K562 (cell line): ENCODE data around the gene SHROOM3. TPM values are rescaled to one million over a fixed set of nuclear protein-coding genes. Genes with fewer than 3 reads are reported as not detected.

Experiments used
- ATAC-seq: fragments of 200-7000 bp; cut with Tn5 transposase; 3 replicates; pipeline ENCODE4 v1.9.1; 2020; ENCODE audit warnings: moderate library complexity
- BruUV-seq: library from RNA; stranded (reverse); fragments of 400-500 nt; replicated peaks from 2 replicates; lab custom pipeline; 2021; lab: Mats Ljungman, UMichigan
- CTCF ChIA-PET: fragments of 300-600 bp; formaldehyde crosslinking; extraction: SDS; loops from one replicate; lab custom pipeline; 2021; ENCODE audit warnings: low intra/inter-chr PET ratio; lab: Yijun Ruan, JAX
- POLR2A ChIA-PET: fragments of 300-600, 350-650 bp; sonication (Branson Sonifier 250); formaldehyde crosslinking; extraction: SDS; loops from one replicate; lab custom pipeline; 2021; ENCODE audit warnings: antibody characterized with exemption, inconsistent platforms; lab: Yijun Ruan, JAX
- DNase-seq, 4 experiments: peaks; one replicate each; pipeline versions ENCODE4 v3.0.0 to v3.0.0-alpha.2; 2011 to 2018; ENCODE audit warnings: low spot score in 3 of 4, mixed read lengths in 3 of 4; ENCODE audit errors: extremely low read depth in 1 of 4
- FAIRE-seq: peaks from 2 replicates; lab custom pipeline; 2011; peaks lifted over from hg19 to GRCh38; lab: Jason Lieb, UNC
- H2AFZ ChIP-seq: 2 replicates; pipeline ENCODE4 v1.6.0; 2011; ENCODE audit warnings: low read depth, low read length, control low read depth, inconsistent platforms
- H3K27ac ChIP-seq: fragments of 200-600 bp; 3 replicates; pipeline ENCODE4 v1.8.0; 2011; ENCODE audit warnings: low read depth, mild to moderate bottlenecking, control low read depth, inconsistent platforms, low read length, moderate library complexity, mixed read lengths; ENCODE audit errors: extremely low read depth
- H3K27me3 ChIP-seq, 2 experiments: fragments of 300-600 bp in 1 of 2; 2 replicates in 1 of 2; 3 replicates in 1 of 2; pipeline versions ENCODE4 v1.6.0 to v1.8.0; 2011; ENCODE audit warnings: inconsistent platforms in 2 of 2, low read length in 2 of 2, mild to moderate bottlenecking in 1 of 2, mixed read lengths in 1 of 2, moderate library complexity in 1 of 2; ENCODE audit not compliant: control insufficient read depth in 2 of 2, insufficient read depth in 2 of 2
- H3K36me3 ChIP-seq: fragments of 300-600 bp; 3 replicates; pipeline ENCODE4 v1.8.0; 2011; ENCODE audit warnings: mild to moderate bottlenecking, low read length, inconsistent platforms; ENCODE audit not compliant: control insufficient read depth, insufficient read depth
- H3K4me1 ChIP-seq, 2 experiments: fragments of 200-600 bp in 1 of 2; replicated peaks in 1 of 2; 2 replicates in 1 of 2; 3 replicates in 1 of 2; pipeline versions ENCODE4 v1.5.1 to v1.8.0; 2011; ENCODE audit warnings: inconsistent platforms in 2 of 2, low read length in 2 of 2, mild to moderate bottlenecking in 1 of 2, mixed read lengths in 1 of 2, moderate library complexity in 1 of 2; ENCODE audit not compliant: control insufficient read depth in 2 of 2, insufficient read depth in 2 of 2
- H3K4me2 ChIP-seq: 2 replicates; pipeline ENCODE4 v1.6.1; 2011; ENCODE audit warnings: low read length, control low read depth, inconsistent platforms, mixed read lengths; ENCODE audit not compliant: insufficient read depth
- H3K4me3 ChIP-seq: fragments of 200-600 bp; sonication (generic), shearing (Covaris generic); 2 replicates; pipeline ENCODE4 v1.5.1; 2016; ENCODE audit warnings: control low read depth, inconsistent platforms
- H3K79me2 ChIP-seq: fragments of 200-600 bp; 3 replicates; pipeline ENCODE4 v1.8.0; 2011; ENCODE audit warnings: low read length, inconsistent platforms; ENCODE audit not compliant: control insufficient read depth, insufficient read depth
- H3K9ac ChIP-seq, 2 experiments: 2 replicates each; pipeline versions ENCODE4 v1.6.0 to v1.6.1; 2011; ENCODE audit warnings: low read depth in 2 of 2, low read length in 2 of 2, control low read depth in 1 of 2, inconsistent platforms in 1 of 2, mild to moderate bottlenecking in 1 of 2, mixed read lengths in 1 of 2; ENCODE audit not compliant: insufficient read depth in 1 of 2
- H3K9me1 ChIP-seq: one replicate; pipeline ENCODE4 v1.6.0; 2011; ENCODE audit warnings: inconsistent platforms, mild to moderate bottlenecking, low read length, moderate library complexity; ENCODE audit not compliant: control insufficient read depth, insufficient read depth
- H3K9me3 ChIP-seq: replicated peaks from 2 replicates; pipeline ENCODE4 v1.5.1; 2011; ENCODE audit warnings: low read depth, low read length, inconsistent platforms; ENCODE audit not compliant: control insufficient read depth, insufficient read depth
- H4K20me1 ChIP-seq: replicated peaks from 2 replicates; pipeline ENCODE4 v1.6.1; 2011; ENCODE audit warnings: low read length, inconsistent platforms, mixed read lengths; ENCODE audit not compliant: control insufficient read depth, insufficient read depth
- CBFA2T2 ChIP-seq: fragments of 450-650 bp; conservative IDR thresholded peaks from 2 replicates; pipeline ENCODE4 v1.6.1; 2017; ENCODE audit warnings: mild to moderate bottlenecking
- DIDO1 ChIP-seq: fragments of 450-650 bp; IDR thresholded peaks from 2 replicates; pipeline ENCODE4 v1.6.1; 2016; ENCODE audit warnings: low read depth, missing biosample characterization, missing genetic modification characterization
- DMBX1 ChIP-seq: fragments of 250-450 bp; sonication (Bioruptor Pico); IDR thresholded peaks from 2 replicates; pipeline ENCODE4 v1.8.0; 2022; ENCODE audit warnings: inconsistent platforms, mild to moderate bottlenecking, moderate library complexity, borderline replicate concordance
- ERF ChIP-seq: fragments of 450-650 bp; formaldehyde crosslinking; IDR thresholded peaks from 2 replicates; pipeline ENCODE4 v1.4.0; 2020; ENCODE audit warnings: mild to moderate bottlenecking, mixed read lengths
- FOXJ2 ChIP-seq: fragments of 200-800 bp; sonication (Bioruptor generic); IDR thresholded peaks from 2 replicates; pipeline ENCODE4 v1.6.1; 2016; ENCODE audit warnings: missing genetic modification characterization, missing compliant biosample characterization
- ID3 ChIP-seq, 2 experiments: fragments of 250-450 bp in 1 of 2; fragments of 450-650 bp in 1 of 2; sonication (Bioruptor Pico) in 1 of 2; IDR thresholded peaks; 2 replicates each; pipeline versions ENCODE4 v1.6.1 to v1.8.0; 2016 to 2021; ENCODE audit warnings: mild to moderate bottlenecking in 2 of 2, moderate library complexity in 2 of 2, missing compliant biosample characterization in 1 of 2, missing genetic modification characterization in 1 of 2
- LEF1 ChIP-seq: fragments of 450-650 bp; IDR thresholded peaks from 2 replicates; pipeline ENCODE4 v1.6.1; 2016; ENCODE audit warnings: mild to moderate bottlenecking
- MCM5 ChIP-seq: fragments of 450-650 bp; IDR thresholded peaks from 2 replicates; pipeline ENCODE4 v1.6.1; 2016; ENCODE audit warnings: low read depth
- NR4A1 ChIP-seq, 2 experiments: fragments of 250-450 bp in 1 of 2; fragments of 450-650 bp in 1 of 2; sonication (Bioruptor Pico) in 1 of 2; IDR thresholded peaks; 2 replicates each; pipeline versions ENCODE4 v1.4.0 to v1.6.1; 2016 to 2020; ENCODE audit warnings: mild to moderate bottlenecking in 2 of 2, missing compliant biosample characterization in 1 of 2, missing genetic modification characterization in 1 of 2, moderate library complexity in 1 of 2
- SMAD4 ChIP-seq: fragments of 250-450 bp; sonication (Bioruptor Pico); conservative IDR thresholded peaks from 2 replicates; pipeline ENCODE4 v1.8.0; 2021; ENCODE audit warnings: inconsistent platforms, mild to moderate bottlenecking, moderate library complexity
- SP1 ChIP-seq: sonication (generic); formaldehyde crosslinking; IDR thresholded peaks from 2 replicates; pipeline ENCODE4 v1.8.1; 2022; ENCODE audit warnings: mild to moderate bottlenecking, missing genetic modification reagents
- SP2 ChIP-seq: IDR thresholded peaks from 2 replicates; pipeline ENCODE4 v1.6.1; 2011; ENCODE audit warnings: mild to moderate bottlenecking, low read depth, low read length, moderate library complexity; ENCODE audit not compliant: poor library complexity, severe bottlenecking; ENCODE audit errors: extremely low read depth
- SPI1 ChIP-seq: IDR thresholded peaks from 2 replicates; pipeline ENCODE4 v1.6.1; 2011; ENCODE audit warnings: low read depth, low read length, control low read depth, borderline replicate concordance
- ZBTB11 ChIP-seq, 3 experiments: fragments of 200-800 bp in 1 of 3; fragments of 250-450 bp in 1 of 3; fragments of 450-650 bp in 1 of 3; sonication (Bioruptor Pico) in 1 of 3; sonication (Bioruptor generic) in 1 of 3; formaldehyde crosslinking in 1 of 3; IDR thresholded peaks; 2 replicates each; pipeline versions ENCODE4 v1.6.1 to v1.8.0; 2016 to 2022; ENCODE audit warnings: mild to moderate bottlenecking in 2 of 3, missing genetic modification characterization in 2 of 3, missing compliant biosample characterization in 1 of 3, moderate library complexity in 1 of 3
- ZNF551 ChIP-seq: fragments of 250-450 bp; sonication (Bioruptor Pico); IDR thresholded peaks from 2 replicates; pipeline ENCODE4 v1.5.0; 2021; ENCODE audit warnings: mild to moderate bottlenecking, moderate library complexity
- WGBS: fragments of 100-300 bp; shearing (Covaris generic); methylation state at CpG from one replicate; pipeline ENCODE4 v1.1.6; 2016; ENCODE audit warnings: low coverage, mixed read lengths; ENCODE audit not compliant: insufficient coverage; ENCODE audit errors: missing lambda C conversion rate; 5-methylcytosine and 5-hydroxymethylcytosine counted together
- in situ Hi-C: fragments of 300-500 bp; cut with MboI; formaldehyde crosslinking; loops from 4 replicates; pipeline ENCODE4 v1.15.0; 2018; ENCODE audit warnings: inconsistent platforms, mixed read lengths
- intact Hi-C: fragments of 100-400 bp; cut with micrococcal nuclease; formaldehyde crosslinking; loops from 2 replicates; pipeline ENCODE4 v1.14.2; 2022
- polyA plus RNA-seq, 8 experiments: library from polyadenylated mRNA; depleted of rRNA in 4 of 8; stranded (reverse) in 5 of 8; unstranded in 3 of 8; fragments of >200 nt; fragmentation: Nextera tagmentation in 2 of 8; fragmentation: Illumina TruSeq in 1 of 8; extraction: Ambion mirVana in 2 of 8; extraction: Trizol in 1 of 8; gene quantifications; 2 replicates each; pipeline versions ENCODE4 v1.2.1 to v1.2.3, GENCODE V29; 2011 to 2014; ENCODE audit warnings: inconsistent platforms in 1 of 8, missing spikeins in 1 of 8
- total RNA-seq, 7 experiments: library from RNA; depleted of rRNA in 6 of 7; stranded (reverse); fragments of >200 nt in 6 of 7; fragmentation: Illumina TruSeq in 2 of 7; extraction: Trizol in 2 of 7; gene quantifications; 2 replicates each; pipeline versions ENCODE4 v1.2.1 to v1.2.3, GENCODE V29; 2011 to 2021; ENCODE audit warnings: low replicate concordance in 1 of 7

SHROOM3 gene
- total and polyA plus RNA-seq, 9 of the 15 experiments (the other 6 are each of a cell fraction or from before 2014, with no cell fraction given) = 0.01 to 0.07 TPM; not detected in 7

- TF ChIP-seq SP1 (no peak), ID3 (CRISPR knock-in tag; IDR thresholded peaks at IDR 0.05) (no peak), ID3 (tag; IDR thresholded peaks at IDR 0.05) (no peak), ERF (no peak), ZNF551 (CRISPR knock-in tag) (no peak), DIDO1 (tag) (no peak), FOXJ2 (no peak)
Observed at GRCh38 chr4:76801621-76802235, 366.7 kb downstream of the SHROOM3 start (continued).

- no peak overlapping the region for H3K4me3 ChIP-seq
- ATAC-seq = peak; percentile 79
- intact Hi-C loops (no loop called here), in situ Hi-C loops (no loop called here)
- CTCF ChIA-PET = no interaction called here
- H3K9me1 ChIP-seq = no peaks in the 10 kb centered on the region
- peak overlapping the region; percentile 39 for H3K4me2 ChIP-seq
- peak overlapping the region; percentile 75; the same call in 2 of the 3 replicates for H3K27ac ChIP-seq
- POLR2A ChIA-PET = no interaction called here
- peak overlapping the region; percentile 87 for H2AFZ ChIP-seq
- peak overlapping the region in 1 of 2 experiments; percentile 26; a peak in 2 of 4 replicates for H3K9ac ChIP-seq
- H3K79me2 ChIP-seq = no peaks in the 10 kb centered on the region
- peak in 3 of 4 experiments; percentile 18 to 44 (median 33) for DNase-seq
- no peaks in the 10 kb centered on the region for H3K9me3 ChIP-seq
- H3K4me1 ChIP-seq = peaks cover 8 to 17% of the 10 kb centered on the region in 2 experiments
- FAIRE-seq = peak; percentile 60
- no peaks in the 10 kb centered on the region for H4K20me1 ChIP-seq
- H3K36me3 ChIP-seq = no peaks in the 10 kb centered on the region
- no TSS peak for BruUV-seq
- no peaks in the 10 kb centered on the region for H3K27me3 ChIP-seq
- WGBS = 43% methylated on average over 18 of the region's 20 CpGs
- TF ChIP-seq ZBTB11 (CRISPR knock-in tag; IDR thresholded peaks at IDR 0.05) (peak in 1 of 3 experiments; percentile 10; a peak in 1 of 6 replicates), LEF1 (peak; percentile 29; the same call in 1 of the 2 replicates), SPI1 (peak; percentile 50; the same call in 1 of the 2 replicates), DMBX1 (CRISPR knock-in tag) (peak; percentile 11; the same call in 1 of the 2 replicates), CBFA2T2 (no peak), MCM5 (no peak), SMAD4 (CRISPR knock-in tag) (0 out of 2 replicates have a peak, but pooled peaks have one; percentile 18), SP2 (no peak), NR4A1 (CRISPR knock-in tag; IDR thresholded peaks at IDR 0.05) (no peak), NR4A1 (tag; IDR thresholded peaks at IDR 0.05) (no peak)
Observed at GRCh38 chr4:76802236-76803021, 367.4 kb downstream of the SHROOM3 start.
